ENCODE data around the gene TRPM2.

Gene TRPM2

DNA sequence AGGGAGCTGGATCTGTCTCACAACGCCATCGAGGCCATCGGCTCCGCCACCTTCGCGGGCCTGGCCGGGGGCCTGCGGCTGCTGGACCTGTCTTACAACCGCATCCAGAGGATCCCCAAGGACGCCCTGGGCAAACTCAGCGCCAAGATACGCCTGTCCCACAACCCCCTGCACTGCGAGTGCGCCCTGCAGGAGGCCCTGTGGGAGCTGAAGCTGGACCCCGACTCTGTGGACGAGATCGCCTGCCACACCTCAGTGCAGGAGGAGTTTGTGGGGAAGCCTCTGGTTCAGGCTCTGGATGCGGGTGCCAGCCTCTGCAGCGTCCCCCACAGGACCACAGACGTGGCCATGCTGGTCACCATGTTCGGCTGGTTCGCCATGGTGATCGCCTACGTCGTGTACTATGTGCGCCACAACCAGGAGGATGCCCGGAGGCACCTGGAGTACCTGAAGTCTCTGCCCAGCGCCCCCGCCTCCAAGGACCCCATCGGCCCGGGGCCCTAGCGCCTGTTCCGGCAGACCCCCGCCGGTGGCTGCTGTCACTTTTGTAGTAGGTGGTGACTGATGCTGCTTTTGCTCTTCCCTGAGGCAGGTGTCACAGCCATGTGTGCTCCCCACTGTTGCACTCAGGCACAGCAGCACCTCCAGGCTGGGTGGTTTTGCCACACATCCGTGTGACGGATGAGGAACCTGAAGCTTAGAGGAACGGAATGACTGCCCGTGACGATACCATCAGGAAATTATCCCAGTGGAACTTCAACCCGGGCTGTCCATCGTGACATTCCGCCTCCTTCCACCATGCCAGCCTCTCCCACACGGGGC lies 103.7 kb downstream of the TRPM2 start:
- DNase-seq = no peak
- TF ChIP-seq GATA1 (IDR thresholded peaks at IDR 0.05; ENCODE audit: low read depth, low read length) = no peak
- TF ChIP-seq POLR2A (IDR thresholded peaks at IDR 0.05; ENCODE audit: low read length) = no peak

GRCh38 chr21:44458971-44459711 lies 105.7 kb downstream of the TRPM2 start:
- no peak for TF ChIP-seq GATA1 (IDR thresholded peaks at IDR 0.05; ENCODE audit: low read depth, low read length)
- no peak for TF ChIP-seq POLR2A (IDR thresholded peaks at IDR 0.05; ENCODE audit: low read length)
- no peak for DNase-seq

DNA sequence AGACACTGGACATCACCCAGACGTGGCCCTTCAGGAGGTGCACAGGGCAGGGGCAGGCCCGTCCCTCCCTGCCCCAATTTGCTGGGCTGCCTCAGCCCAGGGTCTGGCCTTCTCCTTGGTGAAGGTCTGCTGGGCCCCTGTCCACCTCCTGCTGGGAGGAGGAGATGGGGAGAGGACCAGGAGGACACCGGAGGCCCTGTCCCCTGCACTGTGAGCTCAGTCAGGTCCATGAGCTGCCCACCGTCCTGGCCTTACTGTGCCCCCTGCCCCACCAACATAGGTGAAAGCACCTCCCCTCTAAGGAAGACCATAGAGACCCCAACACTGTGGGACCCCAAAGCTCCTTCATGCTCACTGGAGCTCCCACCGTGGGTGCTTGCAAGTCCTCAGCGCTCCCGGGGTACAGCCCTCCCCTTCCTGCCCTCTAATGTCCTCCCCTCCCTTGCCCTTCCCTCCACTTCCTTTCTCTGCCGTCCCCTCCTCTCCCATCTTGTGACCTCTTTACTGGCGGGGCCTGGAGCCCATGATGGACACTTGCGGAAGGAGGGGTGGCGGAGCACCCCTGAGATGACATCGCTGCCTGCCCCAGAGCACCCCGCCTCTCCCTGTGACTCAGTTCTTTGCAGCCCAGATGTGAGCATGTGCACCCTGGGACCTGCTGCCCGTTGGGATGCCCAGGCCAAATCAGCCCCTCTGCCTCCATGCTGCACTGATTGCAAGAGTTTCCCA lies 106.5 kb downstream of the TRPM2 start:
- no peak for TF ChIP-seq POLR2A (IDR thresholded peaks at IDR 0.05; ENCODE audit: low read length)
- no peak for TF ChIP-seq GATA1 (IDR thresholded peaks at IDR 0.05; ENCODE audit: low read depth, low read length)
- DNase-seq = no peak

DNA sequence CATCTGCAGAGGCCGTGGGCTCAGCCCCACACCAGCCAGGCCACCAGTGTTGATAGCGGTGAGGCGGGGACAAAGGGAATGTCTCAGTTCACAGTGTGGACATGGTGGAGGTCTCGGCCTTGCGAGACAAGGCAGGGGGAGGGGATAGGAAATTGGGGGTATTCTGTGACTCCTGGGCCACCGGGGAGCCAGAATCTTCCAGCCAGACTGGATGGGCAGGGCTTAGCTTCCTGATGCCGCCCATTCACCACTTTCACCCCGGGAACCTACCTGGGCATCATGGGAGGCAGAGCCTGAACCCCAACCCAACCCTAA lies 107.0 kb downstream of the TRPM2 start:
- TF ChIP-seq GATA1 (IDR thresholded peaks at IDR 0.05; ENCODE audit: low read depth, low read length) (no peak), POLR2A (IDR thresholded peaks at IDR 0.05; ENCODE audit: low read length) (no peak)

GRCh38 chr21:44461005-44461404 lies 107.6 kb downstream of the TRPM2 start:
- TF ChIP-seq GATA1 (IDR thresholded peaks at IDR 0.05; ENCODE audit: low read depth, low read length) (no peak), POLR2A (IDR thresholded peaks at IDR 0.05; ENCODE audit: low read length) (no peak)
- no peak for DNase-seq

More for the DNA sequence above, 107.0 kb downstream of the TRPM2 start:
- no peak for DNase-seq

GRCh38 chr21:44461464-44462001 lies 108.1 kb downstream of the TRPM2 start:
- TF ChIP-seq POLR2A (IDR thresholded peaks at IDR 0.05; ENCODE audit: low read length) (no peak), GATA1 (IDR thresholded peaks at IDR 0.05; ENCODE audit: low read depth, low read length) (no peak)
- DNase-seq = no peak

- TF ChIP-seq GATA1 (IDR thresholded peaks at IDR 0.05; ENCODE audit: low read depth, low read length) = no peak
- no peak for TF ChIP-seq POLR2A (IDR thresholded peaks at IDR 0.05; ENCODE audit: low read length)
- no peak for DNase-seq
Observed at GRCh38 chr21:44462086-44462833, 108.8 kb downstream of the TRPM2 start.

GRCh38 chr21:44462834-44463200 lies 109.4 kb downstream of the TRPM2 start:
- TF ChIP-seq POLR2A (IDR thresholded peaks at IDR 0.05; ENCODE audit: low read length) (no peak), GATA1 (IDR thresholded peaks at IDR 0.05; ENCODE audit: low read depth, low read length) (no peak)
- DNase-seq = no peak

- TF ChIP-seq GATA1 (IDR thresholded peaks at IDR 0.05; ENCODE audit: low read depth, low read length) (no peak), POLR2A (IDR thresholded peaks at IDR 0.05; ENCODE audit: low read length) (no peak)
- DNase-seq = no peak
Observed at GRCh38 chr21:44463724-44464123, 110.3 kb downstream of the TRPM2 start.

GRCh38 chr21:44464351-44464750 lies 110.9 kb downstream of the TRPM2 start:
- no peak for DNase-seq
- no peak for TF ChIP-seq POLR2A (IDR thresholded peaks at IDR 0.05; ENCODE audit: low read length)
- TF ChIP-seq GATA1 (IDR thresholded peaks at IDR 0.05; ENCODE audit: low read depth, low read length) = no peak

- no peak for TF ChIP-seq POLR2A (IDR thresholded peaks at IDR 0.05; ENCODE audit: low read length)
- TF ChIP-seq GATA1 (IDR thresholded peaks at IDR 0.05; ENCODE audit: low read depth, low read length) = no peak
- DNase-seq = no peak
Observed at GRCh38 chr21:44466351-44466954, 113.0 kb downstream of the TRPM2 start.

DNA sequence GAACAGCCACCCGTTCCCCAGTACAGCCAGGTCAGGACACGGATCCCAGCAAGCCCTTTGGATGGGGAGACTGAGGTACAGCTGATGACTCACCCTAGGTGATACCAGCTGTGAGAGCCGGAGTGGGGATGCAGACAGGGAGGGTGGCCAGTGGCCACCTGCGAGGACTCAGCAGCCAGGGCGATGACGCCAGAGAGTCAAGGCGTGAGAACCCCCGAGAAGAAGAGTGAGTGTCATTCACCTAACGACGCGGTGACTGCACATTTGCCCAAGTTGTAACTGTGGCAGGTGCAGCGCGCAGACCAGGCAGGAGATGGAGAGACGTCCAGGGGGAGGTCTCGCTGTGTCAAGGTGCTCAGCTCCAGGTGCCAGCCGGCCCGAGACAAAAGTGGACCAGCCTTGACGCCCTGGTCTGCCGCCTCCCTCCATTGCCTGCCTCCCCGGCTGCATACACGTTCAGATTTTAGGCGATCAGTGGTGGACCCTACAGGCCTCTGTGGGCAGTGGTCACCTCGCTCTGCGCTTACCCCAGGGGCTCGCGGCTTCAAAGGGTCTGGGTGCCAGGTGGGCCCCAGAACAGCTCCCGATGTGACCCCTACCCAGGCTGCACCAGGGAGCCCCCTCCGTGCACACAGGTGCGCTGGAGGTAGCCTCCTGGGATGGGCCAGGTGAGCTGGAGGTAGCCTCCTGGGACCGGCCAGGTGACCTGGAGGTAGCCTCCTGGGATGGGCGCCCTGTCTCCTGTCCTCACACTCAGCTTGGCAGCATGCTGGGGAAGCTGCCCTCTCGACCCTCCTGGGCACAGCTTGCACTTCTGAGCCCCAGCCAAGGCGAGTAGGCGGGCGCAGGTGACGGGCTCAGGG lies 113.8 kb downstream of the TRPM2 start:
- DNase-seq = no peak
- no peak for TF ChIP-seq GATA1 (IDR thresholded peaks at IDR 0.05; ENCODE audit: low read depth, low read length)
- no peak for TF ChIP-seq POLR2A (IDR thresholded peaks at IDR 0.05; ENCODE audit: low read length)
